ENCODE data around the gene VPS51.
"Not testable (repeated sequence)": the region's sequence is repeated elsewhere in the genome, so short reads cannot be mapped to it uniquely, and the experiment has no call there.

The VPS51 gene

GRCh38 chr11:65107751-65108468 lies 11.9 kb downstream of the VPS51 start:
- no peak for DNase-seq (ENCODE audit: low read depth in 2 of 2)

GRCh38 chr11:65108469-65109123 lies 12.6 kb downstream of the VPS51 start:
- DNase-seq (ENCODE audit: low read depth in 2 of 2) = no peak

- no peak for DNase-seq (ENCODE audit: low read depth in 2 of 2)
Measured at GRCh38 chr11:65109231-65110198, 13.5 kb downstream of the VPS51 start.

- DNase-seq (ENCODE audit: low read depth in 2 of 2) = peak; percentile 97 to 99
Measured at GRCh38 chr11:65110354-65110861, 14.4 kb downstream of the VPS51 start.

- DNase-seq (ENCODE audit: low read depth in 2 of 2) = no peak
Measured at GRCh38 chr11:65111159-65111743, 15.2 kb downstream of the VPS51 start.

GRCh38 chr11:65111744-65112545 lies 15.9 kb downstream of the VPS51 start, which contains the start of gene TM7SF2:
TM7SF2 (plus strand) TSS chr11:65111872; CDS start chr11:65112016, 144 bp downstream.
- DNase-seq (ENCODE audit: low read depth in 2 of 2) = peak; percentile 88 to 91

GRCh38 chr11:65112546-65113360 lies 16.7 kb downstream of the VPS51 start:
- peak; percentile 62 to 67 for DNase-seq (ENCODE audit: low read depth in 2 of 2)

GRCh38 chr11:65113361-65113756 lies 17.3 kb downstream of the VPS51 start:
- DNase-seq (ENCODE audit: low read depth in 2 of 2) = no peak

- DNase-seq (ENCODE audit: low read depth in 2 of 2) = no peak
Measured at GRCh38 chr11:65113839-65114238, 17.8 kb downstream of the VPS51 start.

GRCh38 chr11:65114538-65115171 lies 18.6 kb downstream of the VPS51 start:
- DNase-seq (ENCODE audit: low read depth in 2 of 2) = no peak

- DNase-seq (ENCODE audit: low read depth in 2 of 2) = no peak
Measured at GRCh38 chr11:65115361-65116082, 19.5 kb downstream of the VPS51 start.

- peak; percentile 52 to 54 for DNase-seq (ENCODE audit: low read depth in 2 of 2)
Measured at GRCh38 chr11:65116370-65117205, 20.6 kb downstream of the VPS51 start.

GRCh38 chr11:65117206-65118096 lies 21.4 kb downstream of the VPS51 start, which contains the start of gene ZNHIT2:
ZNHIT2 (minus strand) TSS chr11:65117701; CDS start chr11:65117653, 48 bp downstream.
- peak; percentile 100 for DNase-seq (ENCODE audit: low read depth in 2 of 2)

- DNase-seq (ENCODE audit: low read depth in 2 of 2) = no peak
Measured at GRCh38 chr11:65118097-65118837, 22.3 kb downstream of the VPS51 start.

- DNase-seq (ENCODE audit: low read depth in 2 of 2) = not testable (repeated sequence)
Measured at GRCh38 chr11:65118891-65119669, 23.1 kb downstream of the VPS51 start.
